HepG2 (cell line): Measurements from ENCODE around the gene CCDC50. TPM values are rescaled to one million over a fixed set of nuclear protein-coding genes. Genes with fewer than 3 reads are reported as not detected.

Experiments
- ATAC-seq: fragments of 200-7000 bp; cut with Tn5 transposase; 3 replicates; pipeline ENCODE4 v1.9.1; 2020; ENCODE audit warnings: mild to moderate bottlenecking, moderate library complexity
- BruUV-seq: library from RNA; stranded (reverse); fragments of 400-500 nt; replicated peaks from 2 replicates; lab custom pipeline; 2021; lab: Mats Ljungman, UMichigan
- CTCF ChIA-PET: fragments of 300-600 bp; formaldehyde crosslinking; extraction: SDS; loops from one replicate; lab custom pipeline; 2021; ENCODE audit warnings: low total read pairs, inconsistent platforms, low intra/inter-chr PET ratio; lab: Yijun Ruan, JAX
- POLR2A ChIA-PET: fragments of 350-600 bp; sonication (Branson Sonifier 250); formaldehyde crosslinking; loops from one replicate; lab custom pipeline; 2020; ENCODE audit warnings: antibody characterized with exemption, inconsistent platforms; lab: Yijun Ruan, JAX
- DNase-seq: peaks from one replicate; pipeline ENCODE4 v3.0.0-alpha.2; 2015; ENCODE audit warnings: low spot score
- FAIRE-seq: peaks from 3 replicates; lab custom pipeline; 2011; peaks lifted over from hg19 to GRCh38; lab: Jason Lieb, UNC
- H2AFZ ChIP-seq: one replicate; pipeline ENCODE4 v1.6.1; 2011; ENCODE audit warnings: low read length, inconsistent platforms
- H3K27ac ChIP-seq: fragments of 300-600 bp; 3 replicates; pipeline ENCODE4 v1.8.0; 2011; ENCODE audit warnings: mixed run types, mild to moderate bottlenecking, mixed read lengths, low read length, inconsistent platforms; ENCODE audit not compliant: insufficient read depth; ENCODE audit errors: extremely low read length
- H3K27me3 ChIP-seq, 2 experiments: fragments of 200-600 bp in 1 of 2; 2 replicates in 1 of 2; 3 replicates in 1 of 2; pipeline versions ENCODE4 v1.6.0 to v1.8.0; 2011; ENCODE audit warnings: low read length in 2 of 2, mild to moderate bottlenecking in 2 of 2, moderate library complexity in 2 of 2, inconsistent platforms in 1 of 2; ENCODE audit not compliant: insufficient read depth in 2 of 2, control insufficient read depth in 1 of 2
- H3K36me3 ChIP-seq, 2 experiments: fragments of 200-600 bp in 1 of 2; replicated peaks in 1 of 2; 2 replicates in 1 of 2; 3 replicates in 1 of 2; pipeline versions ENCODE4 v1.5.1 to v1.8.0; 2011; ENCODE audit warnings: low read length in 2 of 2, inconsistent platforms in 1 of 2; ENCODE audit not compliant: insufficient read depth in 2 of 2, control insufficient read depth in 1 of 2
- H3K4me1 ChIP-seq: 2 replicates; pipeline ENCODE4 v1.5.1; 2012; ENCODE audit warnings: low read length, inconsistent platforms; ENCODE audit not compliant: insufficient read depth
- H3K4me2 ChIP-seq: 2 replicates; pipeline ENCODE4 v1.6.0; 2011; ENCODE audit warnings: low read depth, low read length, inconsistent platforms
- H3K4me3 ChIP-seq, 3 experiments: fragments of 200-600 bp in 1 of 3; sonication (generic), shearing (Covaris generic) in 1 of 3; replicated peaks in 1 of 3; 2 replicates each; pipeline ENCODE4 v1.5.1; 2011 to 2016; ENCODE audit warnings: low read length in 3 of 3, inconsistent platforms in 2 of 3, low read depth in 2 of 3, mild to moderate bottlenecking in 2 of 3, control low read depth in 1 of 3, mixed read lengths in 1 of 3; ENCODE audit not compliant: insufficient read depth in 1 of 3
- H3K79me2 ChIP-seq: one replicate; pipeline ENCODE4 v1.6.1; 2011; ENCODE audit warnings: low read length, inconsistent platforms; ENCODE audit not compliant: insufficient read depth
- H3K9ac ChIP-seq: 2 replicates; pipeline ENCODE4 v1.6.0; 2011; ENCODE audit warnings: mild to moderate bottlenecking, low read depth, low read length, inconsistent platforms; ENCODE audit not compliant: insufficient read depth
- H3K9me3 ChIP-seq: 2 replicates; pipeline ENCODE4 v1.5.1; 2012; ENCODE audit warnings: mild to moderate bottlenecking, low read length
- H4K20me1 ChIP-seq: 2 replicates; pipeline ENCODE4 v1.6.0; 2011; ENCODE audit warnings: inconsistent platforms, mild to moderate bottlenecking, low read length, moderate library complexity; ENCODE audit not compliant: insufficient read depth
- FOXK2 ChIP-seq: fragments of 450-650 bp; IDR thresholded peaks from 2 replicates; pipeline ENCODE4 v1.6.1; 2016
- IRF9 ChIP-seq: sonication (generic); formaldehyde crosslinking; IDR thresholded peaks from 2 replicates; pipeline ENCODE4 v1.8.0; 2022; ENCODE audit warnings: missing genetic modification reagents, mild to moderate bottlenecking, borderline replicate concordance
- TBX2 ChIP-seq: sonication (generic); formaldehyde crosslinking; IDR thresholded peaks from 2 replicates; pipeline ENCODE4 v1.5.0; 2020; ENCODE audit warnings: missing genetic modification reagents, mild to moderate bottlenecking, borderline replicate concordance
- ZNF414 ChIP-seq: sonication (generic); formaldehyde crosslinking; IDR thresholded peaks from 2 replicates; pipeline ENCODE4 v1.5.0; 2020; ENCODE audit warnings: missing genetic modification reagents
- ZNF512 ChIP-seq: sonication (generic); formaldehyde crosslinking; IDR thresholded peaks from 2 replicates; pipeline ENCODE4 v1.4.0; 2020; ENCODE audit warnings: mild to moderate bottlenecking, missing genetic modification reagents
- WGBS: methylation state at CpG from one replicate; pipeline ENCODE4 v1.1.6; 2017; ENCODE audit warnings: low lambda C conversion rate; 5-methylcytosine and 5-hydroxymethylcytosine counted together
- in situ Hi-C: cut with HindIII; loops from 2 replicates; pipeline ENCODE4 v1.10.0; 2017; ENCODE audit warnings: low pct_unique_long_range_greater_than_20kb; ENCODE audit not compliant: extremely low pct_ligation_motif_present
- intact Hi-C: fragments of 100-400 bp; cut with micrococcal nuclease; formaldehyde crosslinking; loops from one replicate; pipeline ENCODE4 v1.10.0; 2022; ENCODE audit not compliant: unreplicated experiment
- polyA plus RNA-seq, 8 experiments: library from polyadenylated mRNA; depleted of rRNA in 3 of 8; stranded (reverse) in 7 of 8; unstranded in 1 of 8; fragments of >200 nt; fragmentation: Illumina TruSeq in 4 of 8; extraction: Trizol in 4 of 8; gene quantifications; 2 replicates each; pipeline versions ENCODE4 v1.2.1 to v1.2.3, GENCODE V29; 2011 to 2016; ENCODE audit warnings: low read depth in 4 of 8, missing spikeins in 1 of 8, mixed read lengths in 1 of 8; ENCODE audit not compliant: insufficient read depth in 1 of 8
- total RNA-seq, 5 experiments: library from RNA; depleted of rRNA; stranded (reverse); fragments of >200 nt; fragmentation: Illumina TruSeq; extraction: Trizol; gene quantifications; 2 replicates each; pipeline ENCODE4 v1.2.3, GENCODE V29; 2016; ENCODE audit warnings: low read depth in 1 of 5
- TF ChIP-seq, protein P1 (sequence below): sonication (generic); formaldehyde crosslinking; conservative IDR thresholded peaks from 2 replicates; pipeline ENCODE4 v1.4.0; 2020; ENCODE audit warnings: missing genetic modification reagents

The CCDC50 gene
- total and polyA plus RNA-seq, 2 of the 13 experiments (the other 11 are each of a cell fraction or from before 2014, with no cell fraction given): 47.6 to 66.4 TPM

- WGBS: no CpG with 5 or more reads among the region's 40 CpGs
- in situ Hi-C loops: no loop called here
Measured at GRCh38 chr3:191316876-191317603, 12.2 kb upstream of the CCDC50 start.

More at GRCh38 chr3:191316876-191317603, 12.2 kb upstream of the CCDC50 start:
- TF ChIP-seq, protein P1, sequence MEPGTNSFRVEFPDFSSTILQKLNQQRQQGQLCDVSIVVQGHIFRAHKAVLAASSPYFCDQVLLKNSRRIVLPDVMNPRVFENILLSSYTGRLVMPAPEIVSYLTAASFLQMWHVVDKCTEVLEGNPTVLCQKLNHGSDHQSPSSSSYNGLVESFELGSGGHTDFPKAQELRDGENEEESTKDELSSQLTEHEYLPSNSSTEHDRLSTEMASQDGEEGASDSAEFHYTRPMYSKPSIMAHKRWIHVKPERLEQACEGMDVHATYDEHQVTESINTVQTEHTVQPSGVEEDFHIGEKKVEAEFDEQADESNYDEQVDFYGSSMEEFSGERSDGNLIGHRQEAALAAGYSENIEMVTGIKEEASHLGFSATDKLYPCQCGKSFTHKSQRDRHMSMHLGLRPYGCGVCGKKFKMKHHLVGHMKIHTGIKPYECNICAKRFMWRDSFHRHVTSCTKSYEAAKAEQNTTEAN (CRISPR knock-in tag): no peak
- no peak for TF ChIP-seq ZNF414 (CRISPR knock-in tag)
- no peak for TF ChIP-seq TBX2 (CRISPR knock-in tag)
- TF ChIP-seq IRF9 (CRISPR knock-in tag): no peak
- no peak for TF ChIP-seq FOXK2
- no peak for TF ChIP-seq ZNF512 (CRISPR knock-in tag)
- ATAC-seq (no peak), FAIRE-seq (no peak), DNase-seq (no peak)
- H3K36me3 ChIP-seq: no peaks in the 10 kb centered on the region
- H3K79me2 ChIP-seq: no peaks in the 10 kb centered on the region
- BruUV-seq: no TSS peak
- H3K4me2 ChIP-seq: no peak overlapping the region
- H3K27ac ChIP-seq: no peak overlapping the region
- POLR2A ChIA-PET: no interaction called here
- H3K4me1 ChIP-seq: peaks cover 21% of the 10 kb centered on the region
- no peaks in the 10 kb centered on the region; a peak in 1 of 5 replicates for H3K27me3 ChIP-seq
- intact Hi-C loops: no loop called here
- H3K9ac ChIP-seq: no peak overlapping the region
- CTCF ChIA-PET: no interaction called here
- no peak overlapping the region for H3K4me3 ChIP-seq
- no peaks in the 10 kb centered on the region for H4K20me1 ChIP-seq
- H3K9me3 ChIP-seq: no peaks in the 10 kb centered on the region
- no peak overlapping the region for H2AFZ ChIP-seq
